Nephron (organoid): Measurements from ENCODE around the gene FBXO42.

ENCODE experiments used
- H3K27ac Mint-ChIP-seq, 3 experiments: 2 replicates each; pipeline ENCODE4 v1.8.0; 2020; ENCODE audit warnings: mixed read lengths in 3 of 3, mild to moderate bottlenecking in 2 of 3, moderate library complexity in 1 of 3
- H3K27me3 Mint-ChIP-seq: 2 replicates; pipeline ENCODE4 v1.8.0; 2021; ENCODE audit warnings: low read depth, mild to moderate bottlenecking, moderate library complexity, mixed read lengths
- H3K36me3 Mint-ChIP-seq: 2 replicates; pipeline ENCODE4 v1.8.0; 2020; ENCODE audit warnings: low read depth, mixed read lengths
- H3K4me1 Mint-ChIP-seq: 2 replicates; pipeline ENCODE4 v1.8.0; 2020; ENCODE audit warnings: mixed read lengths
- H3K4me3 Mint-ChIP-seq, 3 experiments: 2 replicates each; pipeline ENCODE4 v1.8.0; 2020; ENCODE audit warnings: mild to moderate bottlenecking in 3 of 3, mixed read lengths in 3 of 3, moderate library complexity in 2 of 3
- H3K9me3 Mint-ChIP-seq: 2 replicates; pipeline ENCODE4 v1.8.0; 2020; ENCODE audit warnings: mixed read lengths
- TF ChIP-seq, protein P1 (sequence below), 3 experiments: fragments of 200-600 bp; sonication (generic); IDR thresholded peaks; one replicate each; pipeline ENCODE4 v1.5.0; 2021; ENCODE audit warnings: antibody characterized with exemption in 3 of 3; ENCODE audit not compliant: unreplicated experiment in 3 of 3

FBXO42 gene

GRCh38 chr1:16205334-16205671 is 147.0 kb downstream of the FBXO42 start:
- Mint-ChIP-seq H3K4me3 (peak overlapping the region in 1 of 3 experiments; percentile 32), H3K27ac (no peak overlapping the region), H3K27me3 (peaks cover 3% of the 10 kb centered on the region), H3K9me3 (no peaks in the 10 kb centered on the region), H3K4me1 (peaks cover 15% of the 10 kb centered on the region), H3K36me3 (peaks cover 4% of the 10 kb centered on the region)
- TF ChIP-seq, protein P1, sequence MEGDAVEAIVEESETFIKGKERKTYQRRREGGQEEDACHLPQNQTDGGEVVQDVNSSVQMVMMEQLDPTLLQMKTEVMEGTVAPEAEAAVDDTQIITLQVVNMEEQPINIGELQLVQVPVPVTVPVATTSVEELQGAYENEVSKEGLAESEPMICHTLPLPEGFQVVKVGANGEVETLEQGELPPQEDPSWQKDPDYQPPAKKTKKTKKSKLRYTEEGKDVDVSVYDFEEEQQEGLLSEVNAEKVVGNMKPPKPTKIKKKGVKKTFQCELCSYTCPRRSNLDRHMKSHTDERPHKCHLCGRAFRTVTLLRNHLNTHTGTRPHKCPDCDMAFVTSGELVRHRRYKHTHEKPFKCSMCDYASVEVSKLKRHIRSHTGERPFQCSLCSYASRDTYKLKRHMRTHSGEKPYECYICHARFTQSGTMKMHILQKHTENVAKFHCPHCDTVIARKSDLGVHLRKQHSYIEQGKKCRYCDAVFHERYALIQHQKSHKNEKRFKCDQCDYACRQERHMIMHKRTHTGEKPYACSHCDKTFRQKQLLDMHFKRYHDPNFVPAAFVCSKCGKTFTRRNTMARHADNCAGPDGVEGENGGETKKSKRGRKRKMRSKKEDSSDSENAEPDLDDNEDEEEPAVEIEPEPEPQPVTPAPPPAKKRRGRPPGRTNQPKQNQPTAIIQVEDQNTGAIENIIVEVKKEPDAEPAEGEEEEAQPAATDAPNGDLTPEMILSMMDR (IDR thresholded peaks at IDR 0.05; ENCODE audit: unreplicated experiment in 3 of 3): peak in 1 of 3 experiments; percentile 3

- TF ChIP-seq, protein P1 (IDR thresholded peaks at IDR 0.05; ENCODE audit: unreplicated experiment in 3 of 3): peak; percentile 36 to 46 (median 38)
- peak overlapping the region in 1 of 3 experiments; percentile 33 for H3K27ac Mint-ChIP-seq
- peaks cover 3% of the 10 kb centered on the region for H3K27me3 Mint-ChIP-seq
- peaks cover 14% of the 10 kb centered on the region for H3K4me1 Mint-ChIP-seq
- H3K9me3 Mint-ChIP-seq: no peaks in the 10 kb centered on the region
- peaks cover 4% of the 10 kb centered on the region for H3K36me3 Mint-ChIP-seq
- peak overlapping the region; percentile 51 to 72 (median 61) for H3K4me3 Mint-ChIP-seq
Observed at GRCh38 chr1:16204634-16205333, 147.5 kb downstream of the FBXO42 start.

GRCh38 chr1:16204216-16204615 is 148.1 kb downstream of the FBXO42 start:
- Mint-ChIP-seq H3K4me3 (peak overlapping the region in 1 of 3 experiments; percentile 45), H3K4me1 (peaks cover 9% of the 10 kb centered on the region), H3K27ac (peak overlapping the region in 1 of 3 experiments; percentile 33), H3K9me3 (no peaks in the 10 kb centered on the region), H3K36me3 (peaks cover 4% of the 10 kb centered on the region), H3K27me3 (peaks cover 3% of the 10 kb centered on the region)
- TF ChIP-seq, protein P1 (IDR thresholded peaks at IDR 0.05; ENCODE audit: unreplicated experiment in 3 of 3): no peak

DNA sequence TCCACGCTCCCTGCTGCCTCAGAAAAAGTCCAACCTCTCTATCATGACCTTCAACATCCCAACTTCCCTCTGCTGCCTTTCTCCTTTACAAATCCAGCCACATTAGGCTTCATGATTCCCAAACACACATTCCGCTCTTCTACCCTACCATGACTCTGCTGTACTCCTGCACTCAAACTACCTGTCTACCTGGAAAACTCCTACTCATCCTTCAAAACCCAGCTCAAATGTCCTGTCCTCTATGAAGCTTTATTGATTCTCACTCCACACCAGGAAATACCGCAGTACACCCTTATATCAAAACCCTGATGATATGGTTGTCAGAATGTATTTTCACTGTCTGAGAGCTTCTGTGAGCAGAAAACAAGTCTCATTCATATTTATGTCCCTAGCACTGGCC is 148.7 kb downstream of the FBXO42 start:
- Mint-ChIP-seq H3K36me3 (peaks cover 4% of the 10 kb centered on the region), H3K9me3 (no peaks in the 10 kb centered on the region), H3K4me1 (peaks cover 8% of the 10 kb centered on the region), H3K27ac (no peak overlapping the region), H3K4me3 (no peak overlapping the region), H3K27me3 (peaks cover 3% of the 10 kb centered on the region)
- TF ChIP-seq, protein P1 (IDR thresholded peaks at IDR 0.05; ENCODE audit: unreplicated experiment in 3 of 3): no peak

DNA sequence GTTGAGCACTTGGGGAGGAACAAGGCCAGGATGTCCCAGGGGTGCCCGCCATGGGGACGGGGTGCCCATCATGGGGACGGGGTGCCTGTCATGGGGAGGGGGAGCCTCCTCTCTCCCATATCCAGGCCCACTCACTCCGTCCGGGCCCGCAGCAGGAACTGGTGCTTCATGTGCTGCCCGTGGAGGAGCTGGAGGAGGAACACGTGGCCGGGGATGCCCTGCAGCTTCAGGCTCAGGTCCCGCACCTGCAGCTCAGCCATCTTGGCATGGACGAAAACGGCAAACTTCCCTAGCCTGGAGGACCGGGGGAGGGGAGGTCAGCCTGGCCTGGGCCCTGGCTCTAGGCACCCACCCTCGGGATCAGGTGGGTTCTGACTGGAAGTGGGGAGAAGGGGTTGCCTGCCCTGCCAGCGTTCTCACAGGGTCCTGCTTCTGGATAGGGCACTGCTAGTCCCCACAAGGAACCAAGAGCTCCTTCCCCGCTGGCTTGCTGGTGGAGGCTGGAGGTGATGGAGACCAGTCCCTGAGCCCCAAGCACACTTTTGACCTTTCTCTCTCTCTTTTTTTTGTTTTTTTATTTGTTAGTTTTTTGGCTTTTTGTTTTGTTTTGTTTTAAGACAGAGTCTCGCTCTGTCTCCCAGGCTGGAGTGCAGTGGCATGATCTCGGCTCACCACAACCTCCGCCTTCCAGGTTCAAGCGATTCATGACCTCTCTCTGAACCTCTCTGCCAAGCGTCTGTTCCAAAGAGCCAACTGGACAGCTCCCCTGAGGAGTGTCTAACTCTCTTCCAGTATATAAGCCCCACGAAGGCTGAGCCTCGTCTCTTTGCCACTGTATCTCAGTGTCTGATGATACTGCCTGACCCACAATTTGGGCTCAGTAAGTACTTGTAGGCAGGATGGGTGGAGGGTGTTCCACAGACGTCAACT is 149.7 kb downstream of the FBXO42 start:
- TF ChIP-seq, protein P1 (IDR thresholded peaks at IDR 0.05; ENCODE audit: unreplicated experiment in 3 of 3): no peak
- Mint-ChIP-seq H3K4me1 (peaks cover 8% of the 10 kb centered on the region), H3K9me3 (no peaks in the 10 kb centered on the region), H3K4me3 (no peak overlapping the region), H3K27ac (no peak overlapping the region), H3K36me3 (peaks cover 4% of the 10 kb centered on the region), H3K27me3 (peaks cover 3% of the 10 kb centered on the region)
